Suprapubic skin (tissue), 3 donors: ENCODE data around the gene TIGD3.

Experiments
- EP300 ChIP-seq: sonication (generic); formaldehyde crosslinking; IDR thresholded peaks from one replicate; pipeline ENCODE4 v1.6.1; 2017; ENCODE audit warnings: antibody characterized with exemption
- TF ChIP-seq, protein P1 (sequence below), 2 donors: fragments of 200-600 bp in 1 of 2; fragments of 450-650 bp in 1 of 2; sonication (generic) in 1 of 2; IDR thresholded peaks; one replicate each; pipeline ENCODE4 v1.5.1; 2016 to 2019; ENCODE audit warnings: antibody characterized with exemption in 2 of 2, mild to moderate bottlenecking in 1 of 2, moderate library complexity in 1 of 2

DNA sequence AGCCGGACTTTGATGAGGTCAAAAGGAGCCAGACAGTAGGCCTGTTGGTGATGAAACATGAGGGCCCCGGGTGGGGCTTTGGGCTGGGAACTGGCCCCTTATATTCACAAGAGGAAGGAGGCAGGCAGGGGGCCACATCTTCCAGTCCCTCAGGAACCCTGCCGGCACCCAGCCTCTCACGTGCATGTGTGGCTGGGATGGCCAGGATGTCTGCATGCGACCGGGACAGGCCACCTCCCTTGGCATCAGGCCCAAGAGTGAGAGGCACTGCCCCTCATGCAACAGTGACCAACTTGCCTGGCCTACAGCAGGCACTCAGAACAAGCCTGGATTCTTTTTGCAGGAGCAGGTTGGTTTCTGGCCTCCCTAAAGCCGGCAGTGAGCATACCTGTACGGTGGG is 22.5 kb downstream of the TIGD3 start:
- TF ChIP-seq, protein P1, sequence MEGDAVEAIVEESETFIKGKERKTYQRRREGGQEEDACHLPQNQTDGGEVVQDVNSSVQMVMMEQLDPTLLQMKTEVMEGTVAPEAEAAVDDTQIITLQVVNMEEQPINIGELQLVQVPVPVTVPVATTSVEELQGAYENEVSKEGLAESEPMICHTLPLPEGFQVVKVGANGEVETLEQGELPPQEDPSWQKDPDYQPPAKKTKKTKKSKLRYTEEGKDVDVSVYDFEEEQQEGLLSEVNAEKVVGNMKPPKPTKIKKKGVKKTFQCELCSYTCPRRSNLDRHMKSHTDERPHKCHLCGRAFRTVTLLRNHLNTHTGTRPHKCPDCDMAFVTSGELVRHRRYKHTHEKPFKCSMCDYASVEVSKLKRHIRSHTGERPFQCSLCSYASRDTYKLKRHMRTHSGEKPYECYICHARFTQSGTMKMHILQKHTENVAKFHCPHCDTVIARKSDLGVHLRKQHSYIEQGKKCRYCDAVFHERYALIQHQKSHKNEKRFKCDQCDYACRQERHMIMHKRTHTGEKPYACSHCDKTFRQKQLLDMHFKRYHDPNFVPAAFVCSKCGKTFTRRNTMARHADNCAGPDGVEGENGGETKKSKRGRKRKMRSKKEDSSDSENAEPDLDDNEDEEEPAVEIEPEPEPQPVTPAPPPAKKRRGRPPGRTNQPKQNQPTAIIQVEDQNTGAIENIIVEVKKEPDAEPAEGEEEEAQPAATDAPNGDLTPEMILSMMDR (IDR thresholded peaks at IDR 0.05): no peak
- no peak for TF ChIP-seq EP300
